HG03520 (cell line): ENCODE measurements around the gene CPNE9.

Experiments used
- ATAC-seq: cut with Tn5 transposase; IDR thresholded peaks from one replicate; pipeline ENCODE4 v1.9.1; 2021; ENCODE audit warnings: mild to moderate bottlenecking, moderate library complexity; ENCODE audit not compliant: unreplicated experiment

The CPNE9 gene

DNA sequence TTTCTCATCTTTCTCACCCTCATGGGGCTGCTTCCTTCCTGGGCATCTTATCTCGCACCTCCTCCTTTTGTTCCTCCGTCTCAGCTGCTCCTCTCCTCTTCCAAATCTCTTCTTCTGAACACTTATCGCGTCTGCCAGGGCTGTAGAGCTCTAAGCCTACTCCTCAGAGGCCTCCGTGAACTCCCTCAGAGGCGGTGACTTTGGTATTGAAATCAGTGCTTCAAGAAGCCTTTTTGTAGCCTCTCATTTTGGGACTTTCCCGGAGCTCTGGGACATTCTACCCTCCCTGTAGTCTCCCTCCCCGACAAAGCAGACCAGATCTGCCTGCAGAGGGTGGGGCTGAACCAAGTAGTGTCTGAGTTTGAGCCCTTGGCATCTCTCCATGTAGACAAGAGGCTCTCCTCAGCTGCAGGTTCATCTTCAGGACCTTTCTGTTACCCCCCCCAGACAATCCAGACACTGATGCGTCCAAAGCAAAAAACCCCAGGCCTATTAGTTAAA lies 17.5 kb upstream of the CPNE9 start:
- no peak for ATAC-seq

GRCh38 chr3:9686703-9687102 lies 16.9 kb upstream of the CPNE9 start:
- no peak for ATAC-seq

- ATAC-seq, result no peak
Measured at GRCh38 chr3:9687514-9687913, 16.1 kb upstream of the CPNE9 start.

- no peak for ATAC-seq
Measured at GRCh38 chr3:9688961-9689360, 14.7 kb upstream of the CPNE9 start.

- ATAC-seq, result no peak
Measured at GRCh38 chr3:9689757-9690156, 13.9 kb upstream of the CPNE9 start.

- peak; percentile 96 for ATAC-seq
Measured at GRCh38 chr3:9690451-9691450, 12.9 kb upstream of the CPNE9 start.

DNA sequence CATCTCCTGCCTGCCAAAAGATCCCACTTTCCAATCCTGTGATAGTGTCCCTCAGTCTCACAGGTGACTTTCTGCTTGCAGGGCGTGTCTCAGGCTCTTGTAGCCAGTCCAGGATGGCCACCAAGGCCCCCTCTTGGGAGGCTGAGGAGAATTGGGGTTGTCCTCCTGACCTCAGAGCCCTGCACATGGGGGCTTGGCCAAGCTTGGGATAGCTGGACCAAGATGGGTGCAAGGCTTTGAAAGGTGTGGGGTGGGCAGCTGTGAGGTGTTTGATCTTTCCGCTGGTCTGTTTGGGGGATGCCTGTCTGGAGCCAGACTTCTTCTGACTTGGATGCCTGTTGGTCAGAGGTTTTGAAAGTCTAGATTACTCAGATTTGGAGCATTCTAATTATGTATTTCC lies 12.0 kb upstream of the CPNE9 start:
- ATAC-seq, result no peak

DNA sequence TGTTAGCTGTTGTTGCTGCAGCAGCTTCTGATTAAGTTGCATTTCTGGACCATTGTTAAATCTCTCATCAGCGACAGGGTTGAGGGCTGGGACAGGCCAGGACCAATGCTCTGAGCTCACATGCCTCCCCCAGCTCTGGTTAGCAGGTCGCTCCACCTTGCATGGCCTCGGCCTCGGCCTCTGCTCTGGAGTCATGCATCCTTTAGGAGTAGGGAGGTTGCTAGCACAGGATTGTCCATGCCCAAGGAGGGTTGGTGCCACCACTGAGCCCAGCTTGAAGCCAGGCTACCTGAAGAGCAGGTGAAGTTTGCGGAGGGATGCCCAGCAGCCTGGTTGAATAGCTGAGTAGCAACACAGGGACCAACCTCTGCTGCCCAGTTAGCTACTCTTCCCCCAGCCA lies 11.2 kb upstream of the CPNE9 start:
- ATAC-seq, result no peak

DNA sequence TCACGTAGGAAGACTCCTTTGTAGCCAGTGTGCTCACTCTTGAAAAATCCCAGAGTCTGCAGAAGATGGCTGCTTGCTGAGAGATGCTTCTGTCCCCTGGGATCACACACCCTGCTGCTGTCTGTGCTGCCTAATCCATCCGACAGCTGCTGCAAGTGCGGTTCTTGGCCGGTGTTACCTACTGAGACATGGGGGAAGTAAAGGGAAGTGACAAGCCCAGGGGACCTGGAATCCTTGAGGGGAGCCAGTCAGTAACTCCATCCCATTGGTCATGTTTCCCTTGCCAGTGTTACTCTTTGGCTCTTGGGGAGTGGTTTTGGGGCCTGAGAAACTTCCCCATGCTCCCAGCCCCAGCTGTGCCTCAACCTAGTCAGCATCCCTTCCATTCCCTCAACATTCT lies 8.3 kb upstream of the CPNE9 start:
- no peak for ATAC-seq

DNA sequence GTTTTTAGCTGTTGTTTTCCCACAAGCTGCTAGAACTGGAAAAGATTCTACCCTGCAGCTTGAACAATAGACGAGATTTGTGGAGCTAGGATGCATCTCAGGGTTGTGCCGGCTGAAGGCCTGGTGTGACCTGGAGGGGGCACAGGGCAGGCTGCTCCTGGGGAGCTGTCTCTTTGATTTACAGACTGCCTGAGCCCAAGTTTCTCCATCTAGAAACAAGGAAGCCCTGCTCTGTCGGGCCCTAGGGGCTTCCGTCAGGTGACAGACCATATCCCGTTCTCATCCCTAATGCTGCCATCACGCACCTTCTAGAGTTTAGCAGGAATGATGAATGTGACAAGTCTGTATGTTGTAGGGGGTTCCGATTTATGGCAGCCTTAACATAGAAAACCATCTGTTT lies 7.9 kb upstream of the CPNE9 start:
- no peak for ATAC-seq

DNA sequence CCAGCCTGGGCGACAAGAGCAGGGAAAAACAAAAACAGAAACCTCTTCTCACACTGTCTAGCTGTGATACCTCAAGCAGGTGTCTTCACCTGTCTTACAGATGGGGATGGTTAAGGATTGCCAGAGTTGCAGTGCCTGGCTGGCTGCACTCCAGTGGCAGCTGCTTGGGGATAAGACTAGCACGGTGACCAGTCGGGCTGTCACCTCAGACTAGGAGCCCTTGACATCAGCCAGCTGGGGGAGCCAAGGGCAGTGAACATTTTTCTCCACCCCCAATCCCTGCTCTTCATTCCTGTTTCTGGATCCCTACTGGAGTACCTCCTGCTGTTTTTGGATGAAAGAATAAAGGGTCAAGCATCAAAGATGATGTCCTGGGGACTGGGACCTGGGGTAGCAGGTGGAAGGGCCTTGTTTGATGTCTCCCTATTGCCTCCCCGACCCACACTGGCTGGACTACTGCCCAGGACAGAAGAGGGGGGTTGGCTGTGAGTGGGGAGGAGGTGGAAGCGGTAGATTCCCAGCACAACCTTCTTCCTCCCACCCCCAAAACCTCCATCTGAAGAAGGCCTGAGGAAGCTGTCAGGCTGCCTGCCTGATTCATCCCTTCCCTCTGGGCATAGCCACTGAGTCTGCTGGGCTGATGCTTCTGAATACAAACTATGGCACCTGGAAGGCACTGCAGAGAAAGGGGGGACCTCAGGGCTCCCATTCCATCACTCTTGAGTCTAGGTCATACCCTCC lies 7.0 kb upstream of the CPNE9 start:
- ATAC-seq, result no peak

GRCh38 chr3:9697892-9698291 lies 5.7 kb upstream of the CPNE9 start:
- no peak for ATAC-seq

GRCh38 chr3:9698293-9698692 lies 5.3 kb upstream of the CPNE9 start:
- ATAC-seq, result no peak

DNA sequence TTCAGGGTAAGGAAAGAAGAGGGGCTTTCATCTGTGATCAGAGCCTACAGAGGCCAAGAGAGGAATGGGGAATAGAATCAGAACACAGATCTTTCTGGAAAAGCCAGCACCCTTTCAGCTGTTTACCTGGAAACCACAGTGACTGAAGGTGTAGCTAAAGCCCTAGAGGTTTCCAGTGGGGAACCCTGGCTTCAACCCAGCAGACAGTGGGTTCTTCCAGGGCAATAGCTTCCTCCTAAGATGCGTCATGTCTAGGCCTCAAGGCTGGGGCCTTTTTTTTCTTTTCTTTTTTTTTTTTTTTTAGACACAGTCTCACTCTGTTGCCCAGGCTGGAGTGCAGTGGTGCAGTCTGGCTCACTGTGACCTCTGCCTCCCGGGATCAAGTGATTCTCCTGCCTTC lies 3.1 kb upstream of the CPNE9 start:
- no peak for ATAC-seq

DNA sequence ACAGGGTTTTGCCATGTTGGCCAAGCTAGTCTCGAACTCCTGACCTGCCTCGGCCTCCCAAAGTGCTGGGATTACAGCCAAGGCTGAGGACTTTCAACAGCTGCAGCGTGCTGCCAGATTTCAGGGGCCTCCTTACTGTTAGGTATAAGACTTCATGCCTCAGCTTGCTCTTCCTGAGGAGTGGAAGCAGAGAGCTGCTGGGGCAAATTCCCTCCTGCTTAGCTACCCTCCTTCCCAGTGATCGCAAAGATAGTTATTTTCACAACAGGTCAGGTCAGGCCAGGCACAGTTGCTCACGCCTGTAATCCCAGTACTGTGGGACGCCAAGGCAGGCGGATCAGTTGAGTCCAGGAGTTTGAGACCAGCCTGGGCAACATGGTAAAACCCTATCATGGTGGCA lies 2.6 kb upstream of the CPNE9 start:
- no peak for ATAC-seq

DNA sequence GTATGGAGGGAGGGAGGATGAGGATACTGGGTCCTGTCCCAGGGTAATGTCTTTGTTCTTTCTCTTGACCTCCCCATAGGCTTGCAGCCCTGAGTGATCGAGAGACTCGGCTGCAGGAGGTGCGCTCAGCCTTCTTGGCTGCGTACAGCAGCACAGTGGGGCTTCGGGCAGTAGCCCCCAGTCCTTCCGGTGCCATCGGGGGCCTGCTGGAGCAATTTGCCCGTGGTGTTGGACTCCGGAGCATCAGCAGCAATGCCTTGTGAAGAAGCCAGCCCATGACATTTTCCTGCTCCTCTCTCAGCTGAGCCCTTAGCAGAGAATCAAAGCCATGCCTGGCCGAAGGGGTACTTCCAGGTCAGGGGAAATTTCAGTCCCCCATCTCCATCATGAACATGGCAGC lies 1.9 kb upstream of the CPNE9 start:
- ATAC-seq, result no peak

GRCh38 chr3:9703240-9703639 lies 393 bp upstream of the CPNE9 start:
- ATAC-seq, result no peak

DNA sequence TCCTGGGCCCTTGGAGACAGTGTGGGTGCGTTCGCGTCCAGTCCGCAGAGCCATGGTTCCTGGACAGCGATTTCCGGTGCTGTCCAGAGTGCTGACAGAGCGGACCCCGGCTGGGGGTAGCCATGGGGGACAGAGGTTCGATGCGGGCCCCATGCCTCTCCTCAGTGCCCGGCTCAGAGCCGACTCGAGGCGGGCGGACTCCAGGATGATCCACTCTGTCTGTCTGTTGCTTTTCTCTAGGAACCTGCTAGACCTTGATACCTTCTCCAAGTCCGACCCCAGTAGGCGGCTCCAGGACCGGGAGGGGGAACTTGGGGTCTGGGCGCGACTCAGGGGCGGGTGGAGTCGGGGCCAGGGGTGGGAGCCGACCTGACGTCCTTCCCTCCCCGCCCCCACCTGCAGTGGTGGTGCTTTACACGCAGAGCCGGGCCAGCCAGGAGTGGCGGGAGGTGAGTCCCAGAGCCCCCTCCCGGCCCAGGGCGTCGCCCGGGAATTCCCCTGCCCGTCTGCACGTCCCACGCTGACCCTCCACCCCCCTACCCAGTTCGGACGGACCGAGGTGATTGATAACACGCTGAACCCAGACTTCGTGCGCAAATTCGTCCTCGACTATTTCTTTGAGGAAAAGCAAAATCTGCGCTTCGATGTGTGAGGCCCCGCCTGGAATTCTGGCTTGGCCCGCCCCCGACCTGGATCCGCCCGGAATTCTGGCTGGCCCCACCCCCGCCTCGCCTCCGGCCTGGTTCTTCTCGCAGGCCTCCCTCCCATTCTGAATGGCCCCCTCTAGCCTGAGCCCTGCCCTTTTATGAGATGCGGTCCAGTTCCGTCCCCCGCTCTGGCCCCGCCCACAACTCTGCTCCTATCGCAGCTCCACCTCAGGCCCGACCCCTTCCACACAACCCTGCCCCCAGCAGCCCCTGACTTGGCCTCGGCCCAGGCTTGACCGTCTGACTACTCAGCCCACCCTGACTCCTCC lies 1.0 kb downstream of the CPNE9 start:
- no peak for ATAC-seq

DNA sequence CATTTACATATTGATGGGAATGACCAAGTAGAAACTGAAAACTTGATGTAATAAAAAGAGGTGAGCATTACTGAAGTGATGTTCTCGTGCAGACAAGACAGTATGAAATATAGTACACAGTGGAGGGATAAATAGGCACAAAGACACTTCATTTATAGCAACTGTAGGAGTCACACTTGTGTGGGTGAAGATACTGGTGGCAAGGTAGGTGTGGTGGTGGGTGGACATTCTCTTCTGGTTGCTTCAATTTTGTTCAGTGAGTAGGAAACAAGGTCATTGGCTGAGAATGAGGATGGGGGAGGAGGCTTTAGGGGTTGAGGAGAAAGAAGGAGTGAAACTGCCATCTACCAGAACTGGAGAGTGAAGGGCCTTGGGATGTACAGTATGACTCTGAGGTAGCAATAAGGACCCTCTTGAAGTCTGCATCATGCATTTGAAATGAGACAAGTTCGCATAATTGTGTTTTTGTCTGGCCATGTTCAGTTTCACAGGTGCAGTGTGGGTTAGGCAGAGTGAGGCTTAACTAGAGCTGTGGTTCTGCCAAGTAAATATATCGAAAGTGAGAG lies 6.6 kb downstream of the CPNE9 start:
- no peak for ATAC-seq

DNA sequence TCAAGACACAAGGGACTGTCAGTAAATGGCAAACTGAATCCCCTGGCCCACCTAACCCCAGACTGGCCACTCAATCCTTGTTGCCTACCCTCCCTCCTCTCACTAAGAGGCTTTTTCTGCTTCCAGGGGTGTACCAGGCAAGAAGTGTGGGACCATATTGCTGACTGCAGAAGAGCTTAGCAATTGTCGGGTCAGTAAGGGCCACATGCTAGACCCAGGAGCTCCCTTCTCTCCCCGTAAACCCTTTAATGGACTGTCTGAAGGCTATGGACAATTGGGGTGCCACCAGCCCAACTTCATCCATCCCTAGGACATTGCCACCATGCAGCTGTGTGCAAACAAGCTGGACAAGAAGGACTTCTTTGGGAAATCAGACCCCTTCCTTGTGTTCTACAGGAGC lies 8.8 kb downstream of the CPNE9 start:
- no peak for ATAC-seq
